HK-2 (cell line): Measurements from ENCODE around the gene CYP4F3.
A peak's percentile ranks its signal among the peaks of the same experiment; 100 is the strongest.
"Not testable (repeated sequence)": the region's sequence is repeated elsewhere in the genome, so short reads cannot be mapped to it uniquely, and the experiment has no call there.

Experiments used
- DNase-seq: peaks from one replicate; pipeline ENCODE4 v3.0.0-alpha.2; 2018; ENCODE audit not compliant: unreplicated experiment

Gene CYP4F3, protein sequence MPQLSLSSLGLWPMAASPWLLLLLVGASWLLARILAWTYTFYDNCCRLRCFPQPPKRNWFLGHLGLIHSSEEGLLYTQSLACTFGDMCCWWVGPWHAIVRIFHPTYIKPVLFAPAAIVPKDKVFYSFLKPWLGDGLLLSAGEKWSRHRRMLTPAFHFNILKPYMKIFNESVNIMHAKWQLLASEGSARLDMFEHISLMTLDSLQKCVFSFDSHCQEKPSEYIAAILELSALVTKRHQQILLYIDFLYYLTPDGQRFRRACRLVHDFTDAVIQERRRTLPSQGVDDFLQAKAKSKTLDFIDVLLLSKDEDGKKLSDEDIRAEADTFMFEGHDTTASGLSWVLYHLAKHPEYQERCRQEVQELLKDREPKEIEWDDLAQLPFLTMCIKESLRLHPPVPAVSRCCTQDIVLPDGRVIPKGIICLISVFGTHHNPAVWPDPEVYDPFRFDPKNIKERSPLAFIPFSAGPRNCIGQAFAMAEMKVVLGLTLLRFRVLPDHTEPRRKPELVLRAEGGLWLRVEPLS

DNA sequence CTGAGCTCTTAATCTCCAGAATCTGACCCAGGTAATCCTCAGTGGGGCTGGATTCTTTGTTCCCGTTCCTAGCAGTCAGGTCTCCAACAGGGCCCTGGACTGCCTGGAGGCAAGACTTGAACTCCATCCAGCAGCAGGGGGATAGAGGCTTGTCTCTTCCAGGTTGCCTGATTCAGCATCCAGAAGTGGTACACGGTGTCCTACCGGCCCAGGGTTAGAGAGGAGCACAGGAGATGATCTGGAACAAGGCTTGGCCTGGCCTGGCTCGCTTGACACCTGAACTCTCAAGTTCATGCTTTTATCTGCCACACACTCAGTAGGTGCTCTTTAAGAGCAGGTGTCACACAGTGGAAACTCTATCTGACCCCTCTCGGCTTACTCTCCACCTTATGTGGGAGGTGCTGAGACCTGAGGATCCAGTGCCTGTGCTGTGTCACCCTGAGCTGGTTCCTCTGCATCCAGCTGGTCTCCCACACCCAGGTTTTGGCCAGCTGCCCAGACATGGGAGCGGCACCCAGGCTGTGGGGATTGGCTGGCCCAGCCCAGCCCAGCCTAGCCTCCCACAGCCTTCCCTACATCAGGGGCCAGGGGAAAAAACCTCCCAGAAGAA lies at the start of gene CYP4F3:
TSS of gene CYP4F3 (plus strand) at position 604 of the 610 bp plus-strand sequence. CDS start 519 bp downstream, outside the sequence.
- peak; percentile 36 for DNase-seq

DNA sequence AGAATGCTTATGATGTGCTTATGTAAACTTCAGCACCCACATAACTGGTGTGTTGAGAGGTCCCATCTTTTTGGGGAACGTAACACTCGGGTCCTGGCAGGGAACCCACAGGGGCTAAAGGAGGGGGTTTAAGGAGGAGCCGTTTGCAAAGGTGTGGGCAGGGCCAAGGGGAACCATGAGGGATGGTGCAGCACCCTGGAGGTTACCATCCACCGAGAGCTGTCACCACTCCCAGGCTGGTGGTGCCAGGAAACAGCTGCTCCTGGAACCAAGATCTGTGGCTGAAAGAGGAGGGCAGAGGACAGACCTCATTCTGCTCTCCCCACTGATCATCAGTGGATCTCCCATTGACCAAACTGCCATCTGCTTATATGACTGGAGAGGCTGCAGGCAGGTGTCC lies 48.9 kb upstream of the CYP4F3 start:
- no peak for DNase-seq

DNA sequence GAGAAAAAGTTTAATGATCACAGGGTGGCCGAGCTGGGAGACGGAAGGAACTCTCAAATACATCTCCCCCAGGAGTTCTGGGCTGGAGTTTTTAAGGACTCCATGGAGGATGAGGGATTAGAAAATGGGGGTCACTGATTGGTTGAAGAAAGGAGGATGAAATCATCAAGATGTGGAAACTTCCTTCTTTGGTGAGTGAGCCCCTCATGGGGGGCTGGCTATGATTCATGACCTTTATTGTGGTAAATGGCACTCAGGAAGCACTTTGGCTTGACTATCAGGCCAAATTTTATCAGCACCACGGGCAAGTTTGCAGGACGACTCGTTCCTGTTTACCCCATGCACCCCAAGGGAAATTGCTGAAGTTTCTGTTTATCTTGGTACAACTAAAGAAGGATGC lies 48.2 kb upstream of the CYP4F3 start:
- DNase-seq: not testable (repeated sequence)

DNA sequence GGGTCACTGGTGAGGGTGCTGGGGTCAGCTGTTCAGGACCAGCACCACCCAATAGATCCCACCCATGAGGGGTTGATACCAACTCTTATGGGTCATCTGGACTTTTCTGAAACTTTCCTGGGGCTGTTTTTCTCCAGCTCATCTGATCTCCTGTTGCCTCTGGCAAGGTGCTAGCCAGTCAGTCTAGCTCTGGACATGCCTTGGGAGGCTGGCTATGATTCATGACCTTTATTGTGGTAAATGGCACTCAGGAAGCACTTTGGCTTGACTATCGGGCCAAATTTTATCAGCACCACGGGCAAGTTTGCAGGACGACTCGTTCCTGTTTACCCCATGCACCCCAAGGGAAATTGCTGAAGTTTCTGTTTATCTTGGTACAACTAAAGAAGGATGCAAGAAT lies 46.9 kb upstream of the CYP4F3 start:
- DNase-seq: not testable (repeated sequence)

DNA sequence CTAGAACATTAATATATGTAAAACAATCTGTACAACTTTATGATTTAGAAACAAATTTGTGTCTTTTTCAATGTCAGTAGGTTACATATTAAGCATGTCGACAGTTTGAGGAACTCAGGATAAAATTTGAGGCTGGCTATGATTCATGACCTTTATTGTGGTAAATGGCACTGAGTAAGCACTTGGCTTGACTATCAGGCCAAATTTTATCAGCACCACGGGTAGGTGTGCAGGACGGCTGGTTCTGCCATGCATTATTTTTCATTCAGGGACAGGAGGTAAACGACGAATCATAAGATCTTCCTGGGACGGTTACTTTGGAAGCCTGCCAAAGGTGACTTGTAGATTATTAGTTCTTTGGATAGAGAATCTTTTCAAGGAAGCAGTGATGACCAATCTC lies 45.6 kb upstream of the CYP4F3 start:
- peak; percentile 9 for DNase-seq

DNA sequence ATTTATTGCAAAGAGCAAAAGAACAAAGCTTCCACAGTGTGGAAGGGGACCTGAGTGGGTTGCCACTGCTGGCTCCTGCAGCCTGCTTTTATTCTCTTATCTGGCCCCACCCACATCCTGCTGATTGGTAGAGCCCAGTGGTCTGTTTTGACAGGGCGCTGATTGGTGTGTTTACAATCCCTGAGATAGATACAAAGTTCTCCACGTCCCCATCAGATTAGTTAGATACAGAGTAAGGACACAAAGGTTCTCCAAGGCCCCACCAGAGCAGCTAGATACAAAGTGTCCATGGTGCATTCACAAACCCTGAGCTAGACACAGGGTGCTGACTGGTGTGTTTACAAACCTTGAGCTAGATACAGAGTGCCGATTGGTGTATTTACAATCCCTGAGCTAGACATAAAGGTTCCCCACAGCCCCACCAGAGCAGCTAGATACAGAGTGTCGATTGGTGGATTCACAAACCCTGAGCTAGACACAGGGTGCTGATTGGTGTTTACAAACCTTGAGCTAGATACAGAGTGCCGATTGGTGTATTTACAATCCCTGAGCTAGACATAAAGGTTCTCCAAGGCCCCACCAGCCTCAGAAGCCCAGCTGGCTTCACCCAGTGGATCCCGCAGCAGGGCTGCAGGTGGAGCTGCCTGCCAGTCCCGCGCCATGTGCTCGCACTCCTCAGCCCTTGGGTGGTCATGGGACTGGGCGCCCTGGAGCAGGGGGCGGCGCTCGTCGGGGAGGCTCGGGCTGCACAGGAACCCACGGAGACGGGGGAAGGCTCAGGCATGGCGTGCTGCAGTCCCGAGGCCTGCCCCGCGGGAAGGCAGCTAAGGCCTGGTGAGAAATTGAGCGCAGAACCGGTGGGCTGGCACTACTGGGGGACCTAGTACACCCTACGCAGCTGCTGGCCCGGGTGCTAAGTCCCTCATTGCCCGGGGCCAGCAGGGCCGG lies 32.4 kb upstream of the CYP4F3 start:
- not testable (repeated sequence) for DNase-seq

DNA sequence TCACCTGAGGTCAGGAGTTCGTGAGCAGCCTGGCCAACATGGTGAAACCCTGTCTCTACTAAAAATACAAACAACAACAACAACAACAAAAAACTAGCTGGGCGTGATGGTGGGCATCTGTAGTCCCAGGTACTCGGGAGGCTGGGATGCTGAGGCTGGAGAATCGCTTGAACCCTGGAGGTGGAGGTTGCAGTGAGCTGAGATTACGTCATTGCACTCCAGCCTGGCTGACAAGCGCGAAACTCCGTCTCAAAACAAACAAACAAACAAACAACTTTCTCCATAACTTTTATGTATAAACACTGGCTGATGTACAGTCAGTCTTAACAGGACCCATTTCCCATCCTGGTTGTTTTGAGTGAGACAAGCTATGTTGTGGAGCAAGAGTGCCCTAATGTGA lies 31.4 kb upstream of the CYP4F3 start:
- DNase-seq: no peak

DNA sequence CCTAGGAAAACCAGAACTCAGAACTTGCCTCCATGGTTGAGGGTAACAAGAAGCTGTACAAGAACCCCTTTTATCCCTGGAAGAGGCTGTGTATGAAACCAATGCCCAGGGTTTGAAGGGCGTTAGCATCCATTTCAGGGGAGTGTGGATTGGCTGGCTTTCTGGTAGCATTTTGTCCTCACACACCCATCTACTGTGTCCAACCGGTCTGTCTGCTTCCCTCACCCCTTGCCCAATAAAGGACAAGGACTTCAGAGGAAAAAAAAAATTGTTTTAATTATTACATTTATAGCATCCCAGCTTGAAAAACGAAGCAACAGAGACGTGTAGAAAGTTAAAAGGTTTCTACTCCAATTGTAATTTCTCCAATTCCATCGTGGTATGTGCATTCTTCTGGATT lies 28.4 kb upstream of the CYP4F3 start:
- DNase-seq: no peak

DNA sequence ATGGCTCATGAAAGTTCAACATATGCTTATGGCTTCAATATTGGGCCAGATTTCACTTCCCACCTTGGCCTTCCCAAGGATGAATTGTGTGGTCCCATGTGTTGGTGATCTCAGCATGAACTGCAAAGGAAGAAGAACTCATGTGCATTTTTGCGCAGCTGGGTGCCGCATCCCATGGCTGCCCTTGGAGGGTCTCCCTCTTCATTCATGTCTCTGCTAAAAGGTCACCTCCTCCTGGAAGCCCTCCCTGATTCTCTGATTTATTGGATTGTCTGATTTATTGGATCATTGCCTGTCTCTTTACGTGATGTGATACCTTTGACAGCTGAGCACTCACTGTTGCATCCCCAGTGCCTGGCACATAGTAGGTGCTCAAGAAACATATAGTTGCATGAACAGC lies 27.4 kb upstream of the CYP4F3 start:
- DNase-seq: no peak

DNA sequence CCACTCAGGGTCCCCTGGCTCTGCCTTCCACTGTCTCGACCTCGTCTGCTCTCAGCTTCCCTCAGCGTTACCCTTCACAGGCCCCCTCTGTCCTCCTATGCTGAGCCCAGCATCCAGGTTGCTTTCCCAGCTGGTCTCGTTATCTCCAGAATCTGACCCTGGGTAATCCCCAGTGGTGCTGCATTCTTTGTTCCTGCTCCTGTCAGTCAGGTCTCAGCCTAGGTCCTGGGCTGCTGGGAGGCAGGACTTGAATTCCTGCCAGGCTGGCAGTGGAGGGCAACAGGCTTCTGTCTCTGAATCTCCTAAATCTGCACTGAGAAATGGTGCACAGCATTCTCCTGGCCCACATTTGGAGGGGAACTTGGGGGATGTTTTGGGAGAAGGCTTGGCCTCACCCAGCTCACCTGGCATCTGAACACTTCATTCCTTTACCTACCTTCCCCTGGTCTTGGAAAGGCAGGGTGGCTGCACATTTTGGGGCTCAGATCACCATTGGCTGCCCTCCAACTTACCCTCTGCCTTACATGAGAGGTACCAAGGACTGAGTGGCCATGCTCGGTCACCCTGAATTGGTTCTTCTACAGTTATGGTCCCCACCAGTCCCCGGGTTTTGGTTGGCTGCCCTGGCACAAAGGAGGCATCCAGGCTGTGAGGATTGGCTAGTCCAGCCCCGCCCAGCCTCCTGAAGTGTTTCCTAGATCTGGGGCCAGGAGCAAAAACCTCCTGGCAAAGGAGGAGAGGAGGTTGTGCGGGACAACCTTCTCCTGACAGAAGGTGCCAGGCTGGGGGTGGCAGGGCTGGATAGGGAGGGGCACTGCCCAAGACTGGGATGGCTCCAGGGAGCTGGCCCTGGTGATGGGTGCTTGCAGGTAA lies 26.0 kb upstream of the CYP4F3 start, which contains the start of gene CYP4F8:
TSS of gene CYP4F8 (plus strand) at position 712 of the 873 bp plus-strand sequence. CDS start 399 bp downstream, outside the sequence.
- DNase-seq: no peak

DNA sequence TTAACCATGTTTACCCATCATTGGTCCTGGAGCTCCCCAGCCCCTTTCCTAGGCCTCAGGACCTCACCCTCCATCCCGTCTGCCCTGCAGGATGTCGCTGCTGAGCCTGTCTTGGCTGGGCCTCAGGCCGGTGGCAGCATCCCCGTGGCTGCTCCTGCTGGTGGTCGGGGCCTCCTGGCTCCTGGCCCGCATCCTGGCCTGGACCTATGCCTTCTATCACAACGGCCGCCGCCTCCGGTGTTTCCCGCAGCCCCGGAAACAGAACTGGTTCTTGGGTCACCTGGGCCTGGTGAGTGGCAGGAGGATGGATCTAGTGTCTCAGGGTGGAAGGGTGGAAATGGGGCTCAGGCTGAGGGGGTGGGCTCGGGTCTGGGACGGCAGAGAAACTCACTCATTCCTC lies 25.2 kb upstream of the CYP4F3 start:
- no peak for DNase-seq

DNA sequence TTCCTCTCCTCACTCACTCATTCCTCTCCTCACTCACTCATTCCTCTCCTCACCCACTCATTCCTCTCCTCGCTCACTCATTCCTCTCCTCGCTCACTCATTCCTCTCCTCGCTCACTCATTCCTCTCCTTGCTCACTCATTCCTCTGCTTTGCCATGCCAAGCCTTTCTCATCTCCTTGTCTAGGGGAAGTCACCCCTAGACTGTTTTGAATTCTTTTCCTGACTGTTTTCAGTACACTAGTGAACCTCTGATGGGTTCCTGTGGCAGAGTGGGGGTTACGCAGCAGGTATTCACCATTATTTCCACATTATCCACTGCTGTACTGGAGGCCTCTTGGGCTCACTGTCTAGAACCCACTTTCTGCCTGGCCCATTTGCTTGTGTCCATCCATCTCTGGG lies 24.5 kb upstream of the CYP4F3 start:
- DNase-seq: no peak

DNA sequence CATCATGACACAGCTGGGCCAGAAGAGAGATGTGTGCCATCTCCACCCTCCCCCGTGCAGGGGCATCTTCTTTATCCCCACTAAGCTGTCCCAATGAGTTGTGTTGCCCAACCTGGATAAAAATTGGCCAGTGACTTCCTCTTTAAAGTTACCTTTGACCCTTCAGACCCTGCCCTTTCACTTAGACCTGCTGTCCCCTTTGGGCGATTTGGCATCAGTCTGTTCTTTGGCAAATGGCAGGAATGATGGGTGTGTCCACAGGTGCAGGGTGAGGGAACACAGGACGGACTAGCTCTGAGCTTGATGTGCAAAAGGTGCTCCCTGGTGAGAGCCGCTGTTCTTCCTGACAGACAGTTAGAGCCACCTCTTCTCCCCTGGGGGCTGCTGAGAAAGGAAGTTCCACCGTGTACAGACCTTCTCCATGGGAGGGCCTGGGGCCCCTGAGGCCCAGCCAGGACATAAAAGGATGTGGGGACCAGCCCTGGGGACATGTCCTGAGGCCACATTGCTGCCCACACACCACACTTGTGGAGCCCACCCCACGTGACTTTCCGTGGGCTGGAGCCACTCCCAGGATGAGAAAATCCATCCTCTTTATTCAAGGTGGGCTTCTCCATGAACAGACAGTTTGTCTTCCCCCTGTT lies 23.9 kb upstream of the CYP4F3 start:
- no peak for DNase-seq

DNA sequence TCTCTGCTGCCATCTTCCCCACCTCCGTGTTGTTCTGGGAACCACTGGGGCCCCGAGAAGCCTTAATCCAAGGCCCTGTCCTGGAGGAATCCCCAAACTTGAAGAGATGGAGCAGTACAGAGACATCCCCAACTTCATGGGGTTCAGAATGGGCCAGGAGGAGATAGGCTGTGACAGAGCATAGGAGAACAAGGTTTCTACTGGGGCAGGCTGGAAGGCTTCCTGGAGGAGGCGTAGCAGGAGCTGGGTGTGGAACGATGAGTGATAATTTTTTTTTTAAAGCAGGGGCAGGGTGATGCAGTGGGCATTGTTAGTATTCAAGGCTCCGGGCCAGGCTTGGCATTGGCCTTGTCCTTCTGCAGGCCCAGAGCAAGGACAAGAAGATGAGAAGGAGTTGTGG lies 22.4 kb upstream of the CYP4F3 start:
- no peak for DNase-seq

DNA sequence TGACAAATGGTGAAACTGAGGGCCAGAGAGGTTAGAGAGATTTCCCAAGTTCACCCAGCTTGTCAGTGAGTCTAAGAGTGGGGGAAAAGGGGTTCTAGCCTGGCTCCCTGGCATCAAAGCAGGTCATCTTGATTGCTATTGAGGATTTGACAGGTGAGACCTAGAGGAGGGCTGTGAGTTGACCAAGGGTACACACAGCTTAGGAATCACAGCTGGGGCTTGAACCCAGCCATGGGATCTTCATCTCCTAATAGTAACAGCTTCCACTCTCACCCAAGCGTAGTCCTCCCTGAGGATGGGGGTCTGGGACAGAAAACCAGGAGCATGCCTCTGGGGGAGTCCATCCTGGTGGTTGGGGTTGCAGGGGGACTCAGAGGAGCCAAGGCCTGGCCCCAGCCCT lies 18.9 kb upstream of the CYP4F3 start:
- no peak for DNase-seq

DNA sequence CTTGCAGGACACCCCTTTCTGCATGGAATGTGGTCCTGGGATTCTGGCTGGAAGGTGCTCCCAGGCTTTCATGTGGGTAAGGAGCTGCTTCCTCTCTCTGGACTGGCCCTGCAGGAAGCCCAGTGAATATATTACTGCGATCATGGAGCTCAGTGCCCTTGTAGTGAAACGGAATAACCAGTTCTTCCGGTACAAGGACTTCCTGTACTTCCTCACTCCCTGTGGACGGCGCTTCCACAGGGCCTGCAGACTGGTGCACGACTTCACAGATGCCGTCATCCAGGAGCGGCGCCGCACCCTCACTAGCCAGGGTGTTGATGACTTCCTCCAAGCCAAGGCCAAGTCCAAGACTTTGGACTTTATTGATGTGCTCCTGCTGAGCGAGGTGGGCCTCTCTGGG lies 17.7 kb upstream of the CYP4F3 start:
- no peak for DNase-seq

DNA sequence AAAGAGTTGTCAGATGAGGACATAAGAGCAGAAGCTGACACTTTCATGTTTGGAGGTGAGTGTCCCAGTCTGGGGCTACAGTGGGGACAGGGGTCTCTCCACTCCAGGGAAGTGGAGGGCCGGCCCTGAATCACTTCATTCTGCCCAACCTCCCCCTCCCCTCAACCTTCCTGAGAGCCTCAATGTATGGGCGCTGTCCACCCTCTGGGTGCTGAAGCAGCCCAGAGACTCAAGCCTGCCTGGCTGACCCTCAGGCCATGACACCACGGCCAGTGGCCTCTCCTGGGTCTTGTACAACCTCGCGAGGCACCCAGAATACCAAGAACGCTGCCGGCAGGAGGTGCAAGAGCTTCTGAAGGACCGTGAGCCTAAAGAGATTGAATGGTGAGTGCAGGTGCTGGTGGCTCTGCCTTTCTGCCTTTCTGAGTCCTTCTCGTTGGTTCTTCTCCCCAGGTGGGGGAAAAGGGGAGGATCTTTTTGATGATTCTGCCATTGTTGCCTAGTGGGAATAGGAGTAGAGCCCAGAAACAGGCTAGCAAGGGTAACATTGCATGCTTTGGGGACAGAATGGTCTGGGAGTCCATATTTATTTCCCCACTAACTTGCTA lies 16.9 kb upstream of the CYP4F3 start:
- DNase-seq: peak; percentile 6

DNA sequence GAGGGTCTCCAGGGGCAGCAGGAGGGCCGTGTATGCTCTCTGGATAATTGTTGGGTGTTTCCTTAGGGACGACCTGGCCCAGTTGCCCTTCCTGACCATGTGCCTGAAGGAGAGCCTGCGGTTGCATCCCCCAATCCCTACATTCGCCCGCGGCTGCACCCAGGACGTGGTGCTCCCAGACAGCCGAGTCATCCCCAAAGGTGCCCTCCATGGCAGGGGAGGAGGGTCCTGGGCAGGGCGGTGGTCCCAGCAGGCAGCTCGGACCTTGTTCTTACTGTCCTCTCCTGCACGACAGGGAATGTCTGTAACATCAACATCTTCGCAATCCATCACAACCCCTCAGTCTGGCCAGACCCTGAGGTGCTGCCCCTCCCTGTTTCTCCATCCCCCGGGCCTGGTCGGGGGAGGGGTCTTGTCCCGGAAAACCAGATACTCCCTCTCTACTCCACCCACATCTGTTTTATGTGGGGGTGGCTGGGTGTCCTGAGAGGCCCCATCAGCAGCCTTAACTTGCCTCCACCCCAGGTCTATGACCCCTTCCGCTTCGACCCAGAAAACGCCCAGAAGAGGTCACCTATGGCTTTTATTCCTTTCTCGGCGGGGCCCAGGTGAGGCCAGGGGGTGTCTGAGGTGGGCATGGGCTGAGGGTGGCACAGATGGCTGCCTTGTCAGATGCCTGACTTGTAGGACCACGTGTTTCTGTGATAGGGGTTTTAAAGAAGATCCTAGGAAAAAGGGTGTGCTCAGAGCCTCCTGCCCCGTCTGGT lies 12.3 kb upstream of the CYP4F3 start:
- no peak for DNase-seq
